ENCODE data around the gene LIPM. TPM values are rescaled to one million over a fixed set of nuclear protein-coding genes. Genes with fewer than 3 reads are reported as not detected.

The LIPM gene
- total and polyA plus RNA-seq, 3 experiments from 2014 or later = not detected

DNA sequence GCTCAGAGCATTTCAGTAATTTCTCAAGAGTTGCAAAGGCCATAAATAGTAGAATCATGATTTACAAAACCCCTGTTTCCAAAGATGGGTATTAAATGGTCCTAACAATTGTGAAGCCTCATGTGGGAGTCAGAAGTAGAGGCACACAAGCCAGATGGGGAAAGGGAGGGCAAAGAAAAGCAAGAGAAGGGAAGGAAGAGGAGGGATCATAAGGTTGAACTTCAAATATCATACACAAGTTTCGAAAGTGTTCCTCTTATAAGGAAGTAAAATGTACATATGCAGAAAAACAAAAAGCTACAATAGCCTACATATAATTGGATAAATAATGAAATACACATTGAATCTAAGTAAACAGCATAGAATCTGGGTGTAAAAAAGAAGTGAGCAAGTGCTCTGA is 36.7 kb upstream of the LIPM start:
- no peak for DNase-seq
- H3K27ac Mint-ChIP-seq = no peak overlapping the region
- H3K4me1 Mint-ChIP-seq = no peaks in the 10 kb centered on the region
- ChIA-PET POLR2A (no interaction called here), CTCF (no interaction called here)
- peaks cover 0 to 1% of the 10 kb centered on the region in 2 donors for H3K27me3 Mint-ChIP-seq
- no peak overlapping the region for H3K4me3 Mint-ChIP-seq
- H3K36me3 Mint-ChIP-seq = no peaks in the 10 kb centered on the region
- Histone ChIP-seq H3K27ac (ENCODE audit: low read depth, low read length) (no peak overlapping the region), H3K9me3 (ENCODE audit: low read length) (no peaks in the 10 kb centered on the region), H3K27me3 (ENCODE audit: insufficient read depth, low read length, poor library complexity, severe bottlenecking) (no peaks in the 10 kb centered on the region), H3K4me1 (ENCODE audit: insufficient read depth, low read length) (no peaks in the 10 kb centered on the region), H3K4me3 (ENCODE audit: low read length) (no peak overlapping the region), H3K36me3 (ENCODE audit: insufficient read depth, low read length) (no peaks in the 10 kb centered on the region)
- no peaks in the 10 kb centered on the region for H3K9me3 Mint-ChIP-seq

DNA sequence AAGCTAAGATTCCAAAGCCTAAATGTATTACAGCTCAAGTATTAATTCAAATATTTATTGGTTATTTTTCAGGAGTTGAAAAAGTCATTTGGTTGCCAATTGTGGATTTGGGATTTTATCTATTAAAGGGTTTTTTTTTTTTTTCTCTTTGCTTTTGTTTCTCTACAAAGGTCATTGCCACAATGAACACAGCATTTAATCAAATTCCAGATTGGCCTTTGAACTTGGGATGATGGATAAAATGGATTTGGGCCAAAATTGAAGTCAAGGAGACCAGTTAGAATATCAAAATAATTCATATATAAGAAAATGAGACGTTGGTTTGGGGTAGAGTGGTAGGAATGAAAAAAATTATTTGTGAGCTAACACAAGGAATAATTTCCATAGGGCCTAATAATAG is 33.1 kb upstream of the LIPM start:
- no peak overlapping the region for H3K27ac ChIP-seq (ENCODE audit: low read depth, low read length)
- H3K27me3 Mint-ChIP-seq = peaks cover 0 to 1% of the 10 kb centered on the region in 2 donors
- DNase-seq = no peak
- ChIA-PET POLR2A (no interaction called here), CTCF (no interaction called here)
- H3K9me3 ChIP-seq (ENCODE audit: low read length) = no peaks in the 10 kb centered on the region
- H3K27me3 ChIP-seq (ENCODE audit: insufficient read depth, low read length, poor library complexity, severe bottlenecking) = no peaks in the 10 kb centered on the region
- H3K4me1 ChIP-seq (ENCODE audit: insufficient read depth, low read length) = no peaks in the 10 kb centered on the region
- peaks cover 0 to 4% (median 1%) of the 10 kb centered on the region in 3 donors for H3K36me3 Mint-ChIP-seq
- H3K4me3 Mint-ChIP-seq = no peak overlapping the region
- no peak overlapping the region for H3K27ac Mint-ChIP-seq
- H3K4me1 Mint-ChIP-seq = no peaks in the 10 kb centered on the region
- H3K4me3 ChIP-seq (ENCODE audit: low read length) = no peak overlapping the region
- H3K36me3 ChIP-seq (ENCODE audit: insufficient read depth, low read length) = no peaks in the 10 kb centered on the region
- peaks cover 0 to 11% (median 3%) of the 10 kb centered on the region in 5 donors for H3K9me3 Mint-ChIP-seq

DNA sequence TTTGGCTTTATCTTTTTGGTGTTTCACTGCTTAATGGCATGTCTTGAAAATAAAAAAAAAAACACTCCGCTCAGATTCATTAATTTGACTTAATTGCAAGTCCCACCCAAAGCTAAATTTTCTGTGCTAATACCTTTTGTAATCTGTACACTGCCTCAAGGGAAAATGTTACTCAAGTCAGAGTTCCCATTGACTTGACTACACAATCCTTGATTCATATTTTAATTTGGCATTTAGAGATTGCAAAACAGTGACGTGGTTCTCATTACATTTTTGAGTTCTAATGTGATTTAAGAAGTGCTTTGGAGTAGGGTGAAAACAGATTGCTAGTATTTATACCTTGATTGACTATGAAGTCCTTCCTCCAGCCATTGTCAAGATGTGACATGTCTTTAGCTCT is 21.3 kb upstream of the LIPM start:
- DNase-seq = no peak
- no peaks in the 10 kb centered on the region for H3K4me1 ChIP-seq (ENCODE audit: insufficient read depth, low read length)
- ChIA-PET POLR2A (no interaction called here), CTCF (no interaction called here)
- H3K36me3 ChIP-seq (ENCODE audit: insufficient read depth, low read length) = no peaks in the 10 kb centered on the region
- Mint-ChIP-seq H3K4me1 (peaks cover 2 to 6% (median 4%) of the 10 kb centered on the region in 3 donors), H3K36me3 (no peaks in the 10 kb centered on the region), H3K27ac (no peak overlapping the region), H3K27me3 (peaks cover 3 to 8% of the 10 kb centered on the region in 2 donors), H3K4me3 (no peak overlapping the region), H3K9me3 (no peaks in the 10 kb centered on the region)
- no peaks in the 10 kb centered on the region for H3K9me3 ChIP-seq (ENCODE audit: low read length)
- no peak overlapping the region for H3K27ac ChIP-seq (ENCODE audit: low read depth, low read length)
- no peaks in the 10 kb centered on the region for H3K27me3 ChIP-seq (ENCODE audit: insufficient read depth, low read length, poor library complexity, severe bottlenecking)
- H3K4me3 ChIP-seq (ENCODE audit: low read length) = no peak overlapping the region

DNA sequence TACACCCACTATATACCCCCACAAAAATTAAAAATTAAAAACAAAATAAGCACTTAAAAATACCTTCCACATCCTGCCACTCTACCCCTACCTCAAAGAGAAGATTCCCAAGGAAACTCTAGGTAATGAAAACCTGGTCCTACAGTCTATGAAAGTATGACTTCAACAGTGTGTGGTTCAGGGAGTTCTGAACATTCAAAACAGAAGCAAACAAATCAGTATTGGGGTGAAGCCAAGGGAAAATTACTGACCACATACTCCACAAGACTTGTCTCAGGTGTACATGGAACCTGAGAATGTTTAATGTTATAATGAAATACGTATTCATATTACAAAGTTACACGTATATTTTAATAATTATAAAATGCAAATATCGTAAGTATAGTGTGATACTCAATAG is 20.3 kb upstream of the LIPM start:
- Mint-ChIP-seq H3K27me3 (peaks cover 3 to 11% of the 10 kb centered on the region in 2 donors), H3K27ac (no peak overlapping the region), H3K4me1 (peaks cover 2 to 6% (median 4%) of the 10 kb centered on the region in 3 donors), H3K9me3 (no peaks in the 10 kb centered on the region), H3K36me3 (no peaks in the 10 kb centered on the region), H3K4me3 (no peak overlapping the region)
- H3K4me3 ChIP-seq (ENCODE audit: low read length) = no peak overlapping the region
- no peak overlapping the region for H3K27ac ChIP-seq (ENCODE audit: low read depth, low read length)
- no peaks in the 10 kb centered on the region for H3K36me3 ChIP-seq (ENCODE audit: insufficient read depth, low read length)
- H3K4me1 ChIP-seq (ENCODE audit: insufficient read depth, low read length) = no peaks in the 10 kb centered on the region
- ChIA-PET POLR2A (no interaction called here), CTCF (no interaction called here)
- no peaks in the 10 kb centered on the region for H3K27me3 ChIP-seq (ENCODE audit: insufficient read depth, low read length, poor library complexity, severe bottlenecking)
- no peaks in the 10 kb centered on the region for H3K9me3 ChIP-seq (ENCODE audit: low read length)
- no peak for DNase-seq

DNA sequence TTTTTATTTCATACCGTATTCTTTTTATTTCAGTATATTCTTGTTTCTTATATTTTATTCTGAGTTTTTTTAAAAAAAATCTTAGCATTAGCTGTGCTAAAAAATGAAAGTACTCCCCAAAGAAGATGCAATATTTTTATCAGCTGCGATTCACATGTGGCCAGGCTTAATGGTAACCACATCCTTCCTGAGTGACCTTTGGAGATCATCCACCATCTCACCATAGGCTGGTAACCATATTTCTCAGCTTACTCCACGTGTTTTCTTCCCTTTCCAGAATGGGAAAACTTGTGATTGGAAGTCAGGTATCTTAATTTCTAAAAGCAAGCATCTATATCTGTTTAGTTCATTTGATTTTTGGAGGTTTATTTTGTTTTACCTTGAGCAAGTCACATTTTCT is 18.8 kb upstream of the LIPM start:
- no peaks in the 10 kb centered on the region for H3K27me3 ChIP-seq (ENCODE audit: insufficient read depth, low read length, poor library complexity, severe bottlenecking)
- Mint-ChIP-seq H3K4me1 (peaks cover 2 to 6% (median 4%) of the 10 kb centered on the region in 3 donors), H3K27me3 (peaks cover 3 to 11% of the 10 kb centered on the region in 2 donors), H3K9me3 (no peaks in the 10 kb centered on the region), H3K36me3 (no peaks in the 10 kb centered on the region), H3K4me3 (no peak overlapping the region), H3K27ac (peak overlapping the region in 1 of 8 donors; percentile 2)
- no peak overlapping the region for H3K27ac ChIP-seq (ENCODE audit: low read depth, low read length)
- no peaks in the 10 kb centered on the region for H3K36me3 ChIP-seq (ENCODE audit: insufficient read depth, low read length)
- H3K4me3 ChIP-seq (ENCODE audit: low read length) = no peak overlapping the region
- ChIA-PET POLR2A (no interaction called here), CTCF (no interaction called here)
- no peaks in the 10 kb centered on the region for H3K4me1 ChIP-seq (ENCODE audit: insufficient read depth, low read length)
- DNase-seq = no peak
- no peaks in the 10 kb centered on the region for H3K9me3 ChIP-seq (ENCODE audit: low read length)

DNA sequence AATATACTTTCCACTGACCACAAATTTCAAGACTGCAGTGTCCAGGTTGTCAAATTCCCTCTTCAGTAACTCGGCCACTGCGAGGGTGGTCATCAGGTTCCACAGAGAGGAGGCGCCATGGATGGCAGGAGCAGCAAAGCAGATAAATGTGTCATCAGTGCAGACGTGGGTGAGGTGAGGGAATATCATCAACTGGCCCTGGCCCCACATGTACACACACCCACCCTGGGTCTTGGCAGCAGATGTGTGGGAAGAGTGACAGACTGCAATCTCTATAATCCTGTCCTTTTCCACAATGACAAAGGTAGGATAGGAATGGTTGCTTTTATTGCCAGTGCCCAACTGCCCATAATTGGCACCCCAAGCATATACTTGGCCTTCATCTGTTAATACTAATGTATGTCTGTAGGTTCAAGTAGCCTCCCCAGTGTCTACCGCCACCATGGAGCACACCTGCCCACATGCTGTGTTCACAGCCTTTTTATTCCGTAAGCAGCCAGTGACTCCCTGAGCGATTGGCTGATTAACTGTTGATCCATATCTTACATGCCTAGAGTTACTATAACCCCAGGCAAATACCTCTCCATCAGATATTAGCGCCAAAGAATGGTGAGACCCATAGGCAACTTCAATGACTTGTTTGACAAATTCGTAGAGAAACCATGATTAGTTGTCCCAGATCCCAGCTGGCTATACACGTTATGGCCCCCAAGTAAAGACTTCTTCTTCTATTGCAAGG is 16.3 kb upstream of the LIPM start:
- Mint-ChIP-seq H3K9me3 (no peaks in the 10 kb centered on the region), H3K4me3 (no peak overlapping the region), H3K27me3 (peaks cover 3 to 5% of the 10 kb centered on the region in 2 donors), H3K4me1 (peaks cover 2 to 6% (median 4%) of the 10 kb centered on the region in 3 donors), H3K27ac (no peak overlapping the region), H3K36me3 (no peaks in the 10 kb centered on the region)
- H3K4me3 ChIP-seq (ENCODE audit: low read length) = no peak overlapping the region
- H3K4me1 ChIP-seq (ENCODE audit: insufficient read depth, low read length) = no peaks in the 10 kb centered on the region
- H3K27me3 ChIP-seq (ENCODE audit: insufficient read depth, low read length, poor library complexity, severe bottlenecking) = no peaks in the 10 kb centered on the region
- no peaks in the 10 kb centered on the region for H3K9me3 ChIP-seq (ENCODE audit: low read length)
- DNase-seq = no peak
- no peaks in the 10 kb centered on the region for H3K36me3 ChIP-seq (ENCODE audit: insufficient read depth, low read length)
- H3K27ac ChIP-seq (ENCODE audit: low read depth, low read length) = no peak overlapping the region
- POLR2A ChIA-PET = no interaction called here
- CTCF ChIA-PET = no interaction called here

DNA sequence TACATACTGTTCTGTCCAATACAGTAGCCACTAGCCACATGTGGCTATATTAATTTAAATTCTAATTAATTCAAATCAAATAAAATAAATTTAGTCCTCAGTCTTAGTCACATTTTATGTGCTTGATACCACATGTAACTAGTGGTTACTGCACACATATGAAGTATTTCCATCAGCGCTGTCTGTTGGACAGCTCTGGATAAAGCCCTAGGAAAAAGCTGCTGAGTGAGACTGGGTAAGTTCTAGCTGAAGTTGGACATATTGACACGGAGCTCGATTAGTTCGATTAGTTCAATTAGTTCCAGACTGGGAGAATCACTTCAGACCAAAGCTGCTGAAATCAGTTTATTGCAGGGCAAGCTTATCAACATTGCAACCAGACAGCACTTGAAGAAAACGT is 15.1 kb upstream of the LIPM start:
- no peaks in the 10 kb centered on the region for H3K9me3 Mint-ChIP-seq
- H3K36me3 Mint-ChIP-seq = no peaks in the 10 kb centered on the region
- Histone ChIP-seq H3K27ac (ENCODE audit: low read depth, low read length) (no peak overlapping the region), H3K27me3 (ENCODE audit: insufficient read depth, low read length, poor library complexity, severe bottlenecking) (no peaks in the 10 kb centered on the region), H3K4me3 (ENCODE audit: low read length) (no peak overlapping the region), H3K36me3 (ENCODE audit: insufficient read depth, low read length) (no peaks in the 10 kb centered on the region), H3K4me1 (ENCODE audit: insufficient read depth, low read length) (no peaks in the 10 kb centered on the region), H3K9me3 (ENCODE audit: low read length) (no peaks in the 10 kb centered on the region)
- peaks cover 2 to 7% (median 4%) of the 10 kb centered on the region in 3 donors for H3K4me1 Mint-ChIP-seq
- ChIA-PET CTCF (no interaction called here), POLR2A (no interaction called here)
- peaks cover 2 to 3% of the 10 kb centered on the region in 2 donors for H3K27me3 Mint-ChIP-seq
- no peak overlapping the region for H3K27ac Mint-ChIP-seq
- DNase-seq = no peak
- no peak overlapping the region for H3K4me3 Mint-ChIP-seq

DNA sequence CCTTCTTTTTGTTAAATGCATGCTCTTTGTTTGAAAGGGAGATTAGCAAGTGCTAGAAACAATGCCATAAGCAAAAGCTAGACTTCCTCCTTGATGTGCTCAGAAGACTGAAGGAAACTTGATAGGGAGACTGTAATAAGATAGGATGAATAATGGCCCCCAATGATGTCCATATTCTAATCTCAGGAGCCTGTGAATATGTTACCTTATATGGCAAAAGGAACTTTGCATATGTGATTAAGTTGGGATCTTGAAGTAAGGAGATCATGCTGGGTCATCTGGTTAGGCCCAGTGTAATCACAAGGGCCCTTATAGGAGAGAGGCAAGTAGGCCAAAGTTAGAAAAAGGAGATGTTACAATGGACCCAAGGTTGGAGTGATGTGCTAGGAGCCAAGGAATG is 13.6 kb upstream of the LIPM start:
- no peaks in the 10 kb centered on the region for H3K36me3 Mint-ChIP-seq
- Histone ChIP-seq H3K27me3 (ENCODE audit: insufficient read depth, low read length, poor library complexity, severe bottlenecking) (no peaks in the 10 kb centered on the region), H3K9me3 (ENCODE audit: low read length) (no peaks in the 10 kb centered on the region), H3K36me3 (ENCODE audit: insufficient read depth, low read length) (no peaks in the 10 kb centered on the region), H3K4me3 (ENCODE audit: low read length) (no peak overlapping the region), H3K27ac (ENCODE audit: low read depth, low read length) (no peak overlapping the region), H3K4me1 (ENCODE audit: insufficient read depth, low read length) (peaks cover 6% of the 10 kb centered on the region)
- H3K4me3 Mint-ChIP-seq = no peak overlapping the region
- peaks cover 2 to 3% of the 10 kb centered on the region in 2 donors for H3K27me3 Mint-ChIP-seq
- DNase-seq = no peak
- H3K4me1 Mint-ChIP-seq = peaks cover 9 to 18% (median 10%) of the 10 kb centered on the region in 3 donors
- no peak overlapping the region for H3K27ac Mint-ChIP-seq
- ChIA-PET CTCF (no interaction called here), POLR2A (no interaction called here)
- H3K9me3 Mint-ChIP-seq = no peaks in the 10 kb centered on the region

Data from CD8-positive, alpha-beta memory T cell (primary cell).